Activated CD8-positive, alpha-beta memory T cell treated with anti-CD3 and anti-CD28 coated beads, Interleukin-2, amount 50 U/mL, for 1 hour (primary cell): ENCODE results near the gene OR1L8.
"Not testable (repeated sequence)": the region's sequence is repeated elsewhere in the genome, so short reads cannot be mapped to it uniquely, and the experiment has no call there.

ENCODE experiments used
- DNase-seq: peaks from one replicate; pipeline ENCODE4 v3.0.0-alpha.2; 2020; ENCODE audit errors: extremely low read depth

The OR1L8 gene, protein sequence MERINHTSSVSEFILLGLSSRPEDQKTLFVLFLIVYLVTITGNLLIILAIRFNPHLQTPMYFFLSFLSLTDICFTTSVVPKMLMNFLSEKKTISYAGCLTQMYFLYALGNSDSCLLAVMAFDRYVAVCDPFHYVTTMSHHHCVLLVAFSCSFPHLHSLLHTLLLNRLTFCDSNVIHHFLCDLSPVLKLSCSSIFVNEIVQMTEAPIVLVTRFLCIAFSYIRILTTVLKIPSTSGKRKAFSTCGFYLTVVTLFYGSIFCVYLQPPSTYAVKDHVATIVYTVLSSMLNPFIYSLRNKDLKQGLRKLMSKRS

DNA sequence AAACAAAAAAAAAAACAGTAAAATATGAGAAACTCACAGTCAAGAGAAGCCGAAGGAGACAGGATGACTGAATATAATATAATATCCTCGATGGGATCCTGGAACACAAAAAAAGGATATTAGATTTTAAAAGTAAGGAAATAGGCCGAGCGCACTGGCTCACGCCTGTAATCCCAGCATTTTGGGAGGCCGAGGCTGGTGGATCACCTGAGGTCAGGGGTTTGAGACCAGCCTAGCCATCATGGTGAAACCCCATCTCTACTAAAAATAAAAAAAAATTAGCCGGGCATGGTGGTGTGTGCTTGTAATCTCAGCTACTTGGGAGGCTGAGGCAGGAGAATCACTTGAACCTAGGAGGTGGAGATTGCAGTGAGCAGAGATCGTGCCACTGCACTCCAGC, at the start of gene OR1L8:
OR1L8 (minus strand) TSS at position 101 of the 400 bp plus-strand sequence. CDS start 14,907 bp downstream, outside the sequence.
- DNase-seq: not testable (repeated sequence)

DNA sequence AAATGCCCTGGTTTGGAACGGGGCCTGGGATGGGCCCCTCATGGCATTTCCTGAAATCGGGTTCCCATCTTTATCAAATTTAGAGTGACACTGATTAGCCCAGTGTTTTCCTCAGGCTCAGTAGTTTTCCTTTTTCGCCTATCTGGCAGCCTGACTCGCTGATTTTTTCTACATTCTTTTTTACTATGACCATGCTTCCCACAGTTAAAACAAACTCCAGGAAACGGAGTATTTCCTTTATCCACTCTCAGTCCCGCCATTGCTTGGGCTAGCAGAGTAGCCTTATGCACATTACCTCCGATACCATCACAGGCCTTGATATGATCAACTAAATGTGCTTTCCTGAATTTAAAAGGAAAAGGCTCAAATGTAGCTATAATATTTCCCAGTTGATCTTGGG, 36.8 kb upstream of the OR1L8 start:
- DNase-seq: no peak

DNA sequence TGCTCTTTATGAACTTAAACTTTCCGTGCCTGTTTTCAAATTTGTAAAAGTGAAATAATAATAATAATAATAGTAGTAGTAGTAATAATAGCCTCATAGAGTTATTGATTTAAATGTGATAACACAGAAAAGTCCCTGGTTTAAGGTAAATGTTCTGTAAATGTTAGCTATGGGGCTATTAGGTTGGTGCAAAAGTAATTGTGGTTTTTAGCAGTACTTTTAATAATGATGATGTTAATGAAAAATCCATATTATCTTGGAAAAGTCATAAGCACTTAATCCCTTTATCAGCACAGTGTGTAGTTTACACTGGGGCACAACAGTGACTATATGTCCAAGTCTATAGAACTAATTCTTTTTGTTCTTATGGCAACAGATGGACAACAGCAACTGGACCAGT, 31.2 kb upstream of the OR1L8 start, which contains the start of gene OR1Q1:
OR1Q1 (plus strand) TSS at position 377 of the 400 bp plus-strand sequence; CDS start at position 377, 0 bp downstream.
- DNase-seq: no peak

DNA sequence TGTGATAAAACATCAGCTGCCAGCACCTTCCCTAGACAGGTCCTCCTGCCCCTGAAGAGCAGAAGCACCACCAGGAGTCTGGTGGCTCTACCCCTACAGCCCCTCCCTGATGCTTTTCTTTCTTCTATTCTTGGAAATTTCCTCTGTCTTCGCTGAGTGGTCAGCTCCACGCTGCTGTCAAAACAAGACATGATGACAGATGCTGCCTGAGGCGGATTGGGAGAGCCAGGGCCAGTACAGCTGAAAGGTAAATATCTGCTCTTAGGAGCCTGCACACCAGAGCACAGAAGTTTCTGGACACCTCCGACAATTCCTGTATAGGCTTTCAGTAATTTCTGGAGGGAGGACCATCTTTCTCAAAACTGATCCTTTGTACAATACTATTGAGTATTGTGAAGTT, 26.6 kb upstream of the OR1L8 start:
- no peak for DNase-seq

DNA sequence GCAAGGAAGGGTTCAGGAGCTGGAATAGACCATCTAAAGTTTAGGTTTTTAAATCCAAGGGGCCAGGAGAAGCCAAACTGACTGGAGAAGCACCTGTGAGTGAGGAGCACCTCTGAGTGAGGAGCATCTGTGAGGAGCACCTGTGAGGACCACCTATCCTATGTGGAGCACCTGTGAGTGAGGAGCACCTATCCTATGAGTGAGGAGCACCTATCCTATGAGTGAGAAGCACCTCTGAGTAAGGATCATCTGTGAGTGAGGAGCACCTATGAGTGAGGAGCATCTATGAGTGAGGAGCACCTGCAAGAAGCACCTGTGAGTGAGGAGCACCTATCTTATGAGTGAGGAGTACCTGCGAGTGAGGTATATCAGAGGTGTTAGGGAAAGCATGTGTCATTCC, 23.4 kb upstream of the OR1L8 start:
- no peak for DNase-seq

DNA sequence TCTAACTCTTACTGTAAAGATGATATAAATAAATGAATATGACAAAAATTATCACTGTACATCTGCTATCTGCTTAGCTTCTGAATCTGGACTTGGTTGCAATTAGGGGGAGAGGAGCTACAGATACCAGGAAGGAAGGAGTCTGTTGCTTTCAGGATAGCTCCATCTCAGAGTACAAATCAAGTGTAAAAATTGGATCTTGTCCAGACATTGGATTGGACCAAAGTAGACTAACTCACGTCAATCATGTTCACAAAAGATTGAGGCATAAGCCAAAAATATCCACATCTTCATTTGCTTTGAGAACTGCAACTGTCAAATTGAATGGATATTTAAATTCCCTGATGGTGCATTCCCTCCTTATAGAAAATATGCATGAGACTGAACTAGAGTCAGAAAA, 22.5 kb upstream of the OR1L8 start:
- no peak for DNase-seq

DNA sequence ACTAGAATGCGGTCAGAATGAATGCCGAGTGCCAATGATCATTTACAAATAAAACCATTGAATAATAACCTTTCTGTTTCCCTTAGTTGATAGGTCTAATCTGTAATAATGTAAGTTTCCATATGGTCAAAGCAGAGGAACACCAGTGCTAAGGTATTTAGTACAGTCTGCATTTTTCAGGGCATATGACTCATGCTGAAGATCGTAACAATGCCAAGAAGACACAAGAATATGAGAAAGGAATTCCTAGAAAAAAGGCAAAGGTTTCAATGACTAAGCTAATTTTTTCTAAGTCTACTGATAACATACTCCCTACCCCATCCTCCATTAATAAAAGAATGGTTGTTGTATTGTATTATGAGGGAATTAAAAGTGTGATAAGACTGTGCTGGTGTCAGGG, 2.8 kb downstream of the OR1L8 start:
- no peak for DNase-seq

DNA sequence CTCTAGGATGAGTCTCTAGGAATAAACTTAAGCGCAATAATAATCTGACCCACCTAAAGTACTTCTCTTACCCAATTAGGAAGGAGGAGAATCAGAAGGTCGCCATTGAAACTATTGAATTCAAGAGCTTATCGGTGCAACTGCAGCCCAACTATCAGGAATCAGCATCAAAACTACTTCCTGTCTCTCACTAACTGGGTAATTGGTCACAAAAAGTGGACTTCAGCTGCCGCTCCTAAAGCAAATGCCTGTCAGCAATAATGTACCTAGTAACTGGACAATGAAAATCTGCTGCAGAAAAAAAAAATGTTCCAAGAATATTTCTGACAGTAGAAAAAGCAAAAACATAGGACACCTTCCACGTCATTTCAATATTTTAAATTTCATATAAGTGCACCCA, 3.3 kb downstream of the OR1L8 start:
- no peak for DNase-seq

DNA sequence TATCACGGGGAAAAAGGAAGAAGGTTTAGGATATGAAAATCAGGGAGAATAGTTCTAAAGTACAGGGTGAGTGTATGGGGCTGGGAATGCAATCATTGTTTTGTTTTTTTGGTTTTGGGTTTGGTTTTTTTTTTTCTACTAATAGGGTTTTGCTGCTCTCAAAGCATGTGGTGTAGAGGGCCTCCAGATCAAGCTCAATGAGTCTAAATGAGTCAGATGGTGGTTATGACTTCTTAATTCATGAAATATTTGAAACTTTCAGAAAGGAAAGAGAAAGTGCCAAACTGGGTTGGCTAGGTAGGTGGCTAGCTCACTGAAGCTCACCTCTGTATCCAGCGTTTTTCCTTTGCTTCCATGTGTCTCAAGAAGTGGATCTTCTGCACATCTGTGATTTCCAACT, 10.7 kb downstream of the OR1L8 start:
- no peak for DNase-seq

DNA sequence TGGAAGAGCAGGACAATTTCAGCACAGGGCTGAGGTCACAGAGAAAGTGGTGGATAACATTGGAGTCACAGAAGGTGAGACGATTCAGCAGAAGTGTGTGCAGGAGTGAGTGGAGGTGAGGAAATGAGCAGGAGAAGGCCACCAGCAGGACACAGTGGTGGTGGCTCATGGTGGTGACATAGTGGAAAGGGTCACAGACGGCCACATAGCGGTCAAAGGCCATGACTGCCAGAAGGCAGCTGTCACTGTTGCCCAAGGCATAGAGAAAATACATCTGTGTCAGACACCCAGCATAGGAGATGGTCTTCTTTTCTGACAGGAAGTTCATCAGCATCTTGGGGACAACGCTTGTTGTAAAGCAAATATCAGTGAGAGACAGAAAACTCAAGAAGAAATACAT, 15.3 kb downstream of the OR1L8 start:
- no peak for DNase-seq

DNA sequence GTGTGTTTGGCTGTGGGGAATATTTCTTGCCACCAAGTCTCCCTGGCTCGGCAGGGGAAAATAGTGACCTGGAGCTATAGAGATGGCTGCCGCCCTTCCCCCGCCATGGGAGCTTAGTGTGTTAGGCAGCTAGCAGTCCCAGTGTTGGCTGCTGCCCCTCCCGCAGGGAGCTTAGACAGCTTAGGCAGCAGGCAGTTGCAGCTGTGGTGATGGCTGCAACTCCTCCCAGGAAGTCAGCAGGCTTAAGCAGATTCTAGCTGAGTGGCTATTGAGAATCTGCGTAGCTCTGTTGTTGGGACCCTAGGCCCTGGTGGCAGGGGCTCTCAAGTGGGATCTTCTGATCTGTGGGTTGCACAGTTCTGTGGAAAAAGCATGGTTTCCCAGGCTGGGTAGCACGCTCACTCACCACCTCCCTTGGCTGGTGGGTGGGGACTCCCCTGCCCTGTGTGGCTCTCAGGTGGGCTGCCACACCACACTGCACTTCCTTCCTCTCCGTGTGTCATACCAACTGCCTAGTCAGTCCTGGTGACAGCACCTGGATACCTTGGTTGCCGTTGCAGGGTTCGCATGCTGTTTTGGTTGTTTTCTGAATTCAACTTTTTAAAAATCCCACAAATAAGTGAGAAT, 20.9 kb downstream of the OR1L8 start:
- no peak for DNase-seq

DNA sequence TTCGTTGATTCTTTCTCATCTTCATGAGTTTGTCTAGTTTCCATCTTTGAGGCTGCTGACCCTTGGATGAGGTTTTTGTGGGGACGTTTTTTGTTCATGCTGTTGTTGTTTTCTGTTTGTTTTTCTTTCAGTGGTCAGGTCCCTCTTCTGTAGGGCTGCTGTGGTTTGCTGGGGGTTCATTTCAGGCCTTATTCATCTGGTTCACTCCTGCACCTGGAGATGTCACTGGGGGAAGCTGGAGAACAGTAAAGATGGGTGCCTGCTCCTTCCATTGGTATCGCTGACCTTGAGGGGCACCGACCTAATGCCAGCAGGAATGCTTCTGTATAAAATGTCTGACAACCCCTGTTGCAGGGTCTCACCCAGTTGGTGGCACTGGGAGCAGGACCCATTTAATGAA, 21.7 kb downstream of the OR1L8 start:
- DNase-seq: no peak

DNA sequence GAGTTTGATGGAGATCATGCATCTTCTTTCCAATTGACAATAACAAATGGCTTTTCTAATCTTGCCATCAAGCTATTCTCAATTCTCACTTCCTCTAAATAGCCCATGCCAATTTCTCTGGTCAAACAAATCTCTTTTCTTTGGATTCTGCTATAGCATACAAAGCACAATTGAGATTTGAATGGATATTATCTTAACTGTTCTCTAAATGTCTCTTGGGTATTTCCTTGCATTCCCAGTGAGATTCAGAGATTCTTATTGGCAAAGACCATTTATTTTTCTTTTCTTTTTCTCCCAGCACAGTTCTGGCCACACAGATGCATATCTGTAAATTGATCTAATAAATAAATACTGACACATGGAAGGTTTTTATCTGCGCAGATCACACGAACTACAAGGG, 30.4 kb downstream of the OR1L8 start, which contains the start of gene OR1N2:
OR1N2 (plus strand) TSS at position 301 of the 400 bp plus-strand sequence. CDS start 100 bp downstream, outside the sequence.
- no peak for DNase-seq

DNA sequence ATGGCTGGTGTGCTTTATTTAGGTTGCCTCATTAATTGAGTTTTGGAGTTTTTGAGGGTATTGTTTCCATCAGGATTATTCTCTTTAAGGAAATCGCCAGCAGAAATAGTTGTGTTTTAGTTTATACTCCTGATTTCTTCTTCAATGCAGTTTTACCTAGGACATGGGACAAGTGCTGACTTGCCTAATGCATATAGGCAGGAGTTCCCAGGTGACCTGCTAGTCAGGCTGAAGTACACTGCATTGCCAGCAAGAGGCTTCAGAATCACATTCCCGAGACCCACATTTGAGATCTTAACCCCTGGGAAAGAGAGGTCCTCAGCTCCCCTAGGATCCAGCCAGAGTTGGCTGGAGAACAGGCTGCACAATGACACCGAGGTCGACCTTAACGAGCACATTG, 31.8 kb downstream of the OR1L8 start:
- DNase-seq: no peak

DNA sequence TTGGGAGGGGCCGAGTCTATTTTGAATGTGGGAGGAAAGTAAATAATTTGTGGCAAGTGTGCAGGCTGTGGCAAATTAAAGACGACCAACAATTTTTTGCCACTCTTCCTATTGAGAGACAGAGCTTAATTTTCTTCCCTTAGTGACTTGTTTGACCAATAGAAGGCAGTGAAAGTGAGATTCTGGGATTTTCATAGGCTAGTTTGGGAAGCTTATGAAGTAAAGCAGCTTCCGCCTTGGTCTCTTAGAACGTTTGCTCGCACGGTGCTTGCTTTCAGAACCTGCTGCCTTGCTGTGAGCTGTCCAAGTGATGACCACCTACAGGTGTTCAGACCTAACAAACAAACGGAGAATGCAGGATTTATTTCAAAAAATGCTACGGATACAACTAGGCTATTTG, 37.0 kb downstream of the OR1L8 start:
- DNase-seq: no peak

DNA sequence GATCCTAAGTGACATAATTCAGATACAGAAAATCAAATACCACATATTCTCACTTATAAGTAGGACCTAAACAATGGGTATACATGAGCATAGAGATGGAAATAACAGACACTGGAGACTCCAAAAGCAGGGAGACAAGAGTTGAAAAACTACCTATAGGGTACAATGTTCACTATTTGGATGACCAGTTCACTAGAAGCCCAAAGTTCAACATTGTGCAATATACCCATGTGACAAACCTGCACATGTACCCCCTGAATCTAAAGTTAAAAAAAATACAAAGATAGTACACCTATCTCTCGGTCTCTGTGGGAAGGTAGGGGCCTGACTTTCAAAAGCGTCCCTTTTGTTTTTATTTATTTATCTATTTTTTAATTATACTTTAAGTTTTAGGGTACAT, 44.4 kb downstream of the OR1L8 start:
- no peak for DNase-seq

DNA sequence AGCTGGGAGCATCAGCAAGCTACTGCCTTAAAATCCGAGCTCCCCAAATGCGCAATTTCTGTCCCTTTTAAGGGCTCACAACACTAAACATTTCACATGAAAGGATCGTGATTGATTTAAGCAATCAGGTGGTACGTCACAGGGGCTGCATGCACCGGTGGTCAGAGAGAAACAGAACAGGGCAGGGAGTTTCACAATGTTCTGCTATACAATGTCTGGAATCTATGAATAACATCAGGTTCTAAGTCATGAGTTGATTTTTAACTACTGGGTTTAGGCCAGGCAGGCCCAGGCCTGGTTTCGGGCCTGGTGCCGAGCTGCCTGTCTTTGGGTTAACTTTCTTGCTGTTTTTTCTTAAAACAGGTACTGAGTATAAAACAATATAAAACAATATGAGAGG, 46.1 kb downstream of the OR1L8 start:
- DNase-seq: not testable (repeated sequence)

DNA sequence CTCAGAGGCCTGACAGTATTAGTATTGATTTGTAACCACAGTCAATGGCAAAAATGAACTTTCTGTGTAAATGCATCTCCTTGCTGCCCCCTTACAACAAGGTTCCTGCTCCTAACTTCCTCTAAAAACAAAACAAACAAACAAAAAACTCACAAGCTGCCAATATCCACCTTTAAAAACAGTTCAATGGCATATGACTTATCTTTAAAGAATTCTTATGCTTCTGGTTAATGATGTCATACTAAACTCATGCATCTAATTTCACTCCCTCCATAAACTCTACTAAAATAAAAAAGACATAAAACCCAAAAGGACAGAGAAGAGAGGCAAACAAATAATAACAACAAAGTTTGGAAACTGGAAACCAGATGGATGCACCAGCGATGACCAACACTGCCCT, 47.0 kb downstream of the OR1L8 start:
- DNase-seq: no peak

DNA sequence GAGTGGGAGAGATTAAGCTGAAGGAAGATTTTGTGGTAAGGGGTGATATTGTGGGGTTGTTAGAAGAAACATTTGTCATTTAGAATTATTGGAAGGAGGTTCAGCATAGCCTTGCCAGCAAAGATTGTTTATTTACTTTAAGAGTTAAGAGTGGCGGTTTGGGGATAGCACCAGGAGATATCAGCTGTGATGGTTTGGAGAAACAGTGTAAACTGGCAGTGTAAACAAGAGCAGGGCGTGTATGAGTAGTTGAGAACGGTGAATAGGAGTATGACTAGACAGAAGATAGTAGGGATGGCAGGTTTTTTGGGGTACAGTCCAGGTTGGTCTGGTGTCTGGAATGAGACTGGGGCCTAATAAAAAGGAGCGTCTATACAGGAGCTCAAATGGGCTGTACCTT, 52.0 kb downstream of the OR1L8 start:
- not testable (repeated sequence) for DNase-seq

DNA sequence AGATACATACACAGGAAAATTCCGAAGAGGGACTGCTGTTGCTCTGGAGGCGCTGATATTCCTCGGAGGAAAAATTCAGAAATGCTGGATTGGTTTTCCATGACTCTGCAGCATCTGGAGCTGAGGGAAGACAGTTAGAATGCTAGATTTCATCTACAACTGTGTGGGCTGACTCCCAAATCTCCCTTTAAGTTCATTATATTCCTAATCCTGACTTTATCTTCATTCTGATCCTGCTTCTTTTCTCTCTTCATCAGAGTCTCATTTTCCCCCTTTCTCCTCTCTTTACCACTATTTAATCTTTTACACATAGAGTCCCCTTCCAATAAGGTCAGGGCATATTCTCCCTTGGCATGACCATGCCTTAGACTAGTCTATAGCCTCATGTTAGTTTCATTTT, 56.0 kb downstream of the OR1L8 start, which contains the start of gene OR1N1:
OR1N1 (minus strand) TSS at position 101 of the 400 bp plus-strand sequence; CDS start at position 101, 0 bp downstream.
- no peak for DNase-seq

DNA sequence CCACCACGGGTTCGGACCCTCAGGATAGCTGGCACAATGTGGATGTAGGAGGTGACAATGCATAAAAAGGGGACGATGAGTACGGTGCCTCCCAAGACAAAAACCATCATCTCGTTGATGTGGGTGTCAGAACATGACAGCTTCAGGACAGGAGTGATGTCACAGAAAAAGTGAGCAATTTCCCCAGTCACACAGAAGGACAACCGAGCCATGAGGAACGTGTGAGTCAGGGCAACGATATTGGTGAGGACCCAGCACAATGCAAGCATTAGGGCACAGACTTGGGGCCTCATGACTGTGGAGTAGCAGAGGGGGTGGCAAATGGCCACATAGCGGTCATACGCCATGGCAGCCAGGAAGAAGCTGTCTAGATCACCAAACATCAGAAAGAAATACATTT, 56.6 kb downstream of the OR1L8 start:
- DNase-seq: no peak

DNA sequence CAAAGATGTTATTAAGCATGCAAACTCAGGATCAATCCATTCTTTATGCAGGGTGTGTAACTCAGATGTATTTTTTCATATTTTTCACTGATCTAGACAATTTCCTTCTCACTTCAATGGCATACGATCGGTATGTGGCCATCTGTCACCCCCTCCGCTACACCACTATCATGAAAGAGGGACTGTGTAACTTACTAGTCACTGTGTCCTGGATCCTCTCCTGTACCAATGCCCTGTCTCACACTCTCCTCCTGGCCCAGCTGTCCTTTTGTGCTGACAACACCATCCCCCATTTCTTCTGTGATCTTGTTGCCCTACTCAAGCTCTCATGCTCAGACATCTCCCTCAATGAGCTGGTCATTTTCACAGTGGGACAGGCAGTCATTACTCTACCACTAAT, 63.8 kb downstream of the OR1L8 start:
- no peak for DNase-seq

DNA sequence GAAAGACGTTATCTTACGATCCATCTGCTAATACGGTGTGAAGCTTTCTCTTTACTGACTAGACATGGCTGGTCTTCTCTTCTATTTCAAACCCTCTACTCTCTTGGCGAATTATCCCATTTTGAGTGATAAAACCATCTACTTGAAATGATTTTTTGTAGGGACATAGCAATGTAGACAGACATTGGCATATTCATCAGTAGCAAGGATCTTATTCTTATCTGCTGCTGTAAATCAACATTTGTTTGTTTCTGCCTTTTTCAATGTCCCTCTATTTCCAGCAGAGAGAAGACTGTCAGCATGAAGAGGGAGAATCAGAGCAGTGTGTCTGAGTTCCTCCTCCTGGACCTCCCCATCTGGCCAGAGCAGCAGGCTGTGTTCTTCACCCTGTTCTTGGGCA, 64.3 kb downstream of the OR1L8 start, which contains the start of gene OR1J4:
OR1J4 (plus strand) TSS at position 301 of the 400 bp plus-strand sequence; CDS start at position 301, 0 bp downstream.
- DNase-seq: no peak
